ENCODE measurements around the gene ZNF26. TPM values are rescaled to one million over a fixed set of nuclear protein-coding genes. Genes with fewer than 3 reads are reported as not detected.

ZNF26 gene
- total and polyA plus RNA-seq, 2 of the 8 experiments (the other 6 are each of a cell fraction or from before 2014, with no cell fraction given) = 5.8 to 8.4 TPM

DNA sequence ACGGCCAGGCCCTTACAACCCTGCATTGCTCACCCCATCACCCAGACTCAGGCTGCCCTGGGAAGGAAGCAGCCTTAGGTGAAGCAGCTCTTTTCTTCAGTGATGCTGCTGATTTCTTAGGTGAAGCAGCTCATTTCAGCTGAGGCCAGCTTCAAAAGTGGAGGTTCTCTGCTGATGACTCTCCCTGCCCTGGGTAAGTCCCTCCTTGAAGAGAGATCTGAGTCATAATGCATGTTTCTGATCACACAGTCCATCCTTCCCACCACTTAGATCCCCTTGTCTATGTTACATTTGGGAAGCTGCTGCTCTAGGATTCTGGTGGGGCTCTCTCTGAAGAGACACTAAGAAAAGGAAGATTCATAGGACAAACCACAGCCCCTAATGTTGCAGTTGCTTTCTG lies 77.4 kb downstream of the ZNF26 start:
- H3K36me3 ChIP-seq (ENCODE audit: control insufficient read depth in 2 of 4, insufficient read depth in 4 of 4, low read length in 3 of 4) = peaks cover 0 to 24% (median 7%) of the 10 kb centered on the region in 4 experiments; a peak in 3 of 8 replicates
- no peak for FAIRE-seq
- no peak overlapping the region for H3K4me3 ChIP-seq (ENCODE audit: extremely low read depth in 1 of 4, insufficient read depth in 2 of 4, low read depth in 3 of 4, low read length in 4 of 4)

More for the DNA sequence above, 77.4 kb downstream of the ZNF26 start:
- no peak overlapping the region for H2AFZ ChIP-seq (ENCODE audit: low read length)
- H3K9me3 ChIP-seq (ENCODE audit: insufficient read depth in 2 of 2, low read depth in 1 of 2, low read length in 1 of 2) = peaks cover 86 to 97% of the 10 kb centered on the region in 2 experiments
- H2AK5ac ChIP-seq (ENCODE audit: low read depth, low read length) = no peak overlapping the region
- H3K4me1 ChIP-seq (replicated peaks in 1 of 4; ENCODE audit: control insufficient read depth in 3 of 4, insufficient read depth in 4 of 4, low read length in 3 of 4) = no peaks in the 10 kb centered on the region
- POLR2A ChIA-PET (ENCODE audit: partially characterized antibody) = interaction anchor here (1.3 kb wide), 1 partner anchor 12 kb away, joined by 4 read pairs; no protein-coding TSS in a partner anchor
- CTCF ChIA-PET (ENCODE audit: partially characterized antibody) = no interaction called here
- H2BK120ac ChIP-seq (replicated peaks; ENCODE audit: low read depth, low read length) = no peak overlapping the region
- H4K8ac ChIP-seq (ENCODE audit: extremely low read depth, insufficient read depth, low read length) = no peak overlapping the region
- no peak overlapping the region for H3K56ac ChIP-seq (replicated peaks; ENCODE audit: insufficient read length, low read depth, low read length)
- H3K27me3 ChIP-seq (replicated peaks in 1 of 4; ENCODE audit: control insufficient read depth in 3 of 4, extremely low read depth in 1 of 4, insufficient read depth in 3 of 4, low read length in 3 of 4) = no peaks in the 10 kb centered on the region
- no peak overlapping the region for H2BK5ac ChIP-seq (ENCODE audit: low read depth, low read length)
- H3K79me1 ChIP-seq (ENCODE audit: low read depth, low read length) = no peaks in the 10 kb centered on the region
- H3K79me2 ChIP-seq (ENCODE audit: control insufficient read depth in 1 of 2, insufficient read depth in 2 of 2, low read length in 2 of 2) = no peaks in the 10 kb centered on the region
- H4K91ac ChIP-seq (replicated peaks; ENCODE audit: insufficient read length, low read length) = no peak overlapping the region
- TF ChIP-seq HDAC2 (IDR thresholded peaks at IDR 0.05; ENCODE audit: borderline replicate concordance in 1 of 2, low read depth in 2 of 2, low read length in 2 of 2) = no peak
- TF ChIP-seq SP2 (IDR thresholded peaks at IDR 0.05; ENCODE audit: low read length) = no peak
- no peak for TF ChIP-seq SUZ12 (IDR thresholded peaks at IDR 0.05; ENCODE audit: low read length)
- TF ChIP-seq CBX8 (IDR thresholded peaks at IDR 0.05; ENCODE audit: borderline replicate concordance, low read depth, low read length) = no peak
- TF ChIP-seq, protein P1, sequence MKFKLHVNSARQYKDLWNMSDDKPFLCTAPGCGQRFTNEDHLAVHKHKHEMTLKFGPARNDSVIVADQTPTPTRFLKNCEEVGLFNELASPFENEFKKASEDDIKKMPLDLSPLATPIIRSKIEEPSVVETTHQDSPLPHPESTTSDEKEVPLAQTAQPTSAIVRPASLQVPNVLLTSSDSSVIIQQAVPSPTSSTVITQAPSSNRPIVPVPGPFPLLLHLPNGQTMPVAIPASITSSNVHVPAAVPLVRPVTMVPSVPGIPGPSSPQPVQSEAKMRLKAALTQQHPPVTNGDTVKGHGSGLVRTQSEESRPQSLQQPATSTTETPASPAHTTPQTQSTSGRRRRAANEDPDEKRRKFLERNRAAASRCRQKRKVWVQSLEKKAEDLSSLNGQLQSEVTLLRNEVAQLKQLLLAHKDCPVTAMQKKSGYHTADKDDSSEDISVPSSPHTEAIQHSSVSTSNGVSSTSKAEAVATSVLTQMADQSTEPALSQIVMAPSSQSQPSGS (IDR thresholded peaks at IDR 0.05; ENCODE audit: low read length) = no peak
- no peak overlapping the region for H3K23ac ChIP-seq (ENCODE audit: insufficient read length)
- H2BK12ac ChIP-seq (ENCODE audit: low read depth, low read length) = no peak overlapping the region
- no peak overlapping the region for H4K5ac ChIP-seq (ENCODE audit: insufficient read length, low read depth, low read length)
- no peak overlapping the region for H2BK20ac ChIP-seq (ENCODE audit: low read length)
- H3K9ac ChIP-seq (replicated peaks in 1 of 4; ENCODE audit: extremely low read depth in 1 of 4, low read depth in 3 of 4, low read length in 3 of 4) = no peak overlapping the region
- H3K27ac ChIP-seq (ENCODE audit: low read depth, low read length) = no peak overlapping the region
- 88% methylated on average over 1 of the region's 1 CpG; no CpG with 5 or more reads in 1 of the 2 experiments for WGBS, 2 experiments (ENCODE audit: extremely low coverage in 1 of 2, insufficient coverage in 1 of 2, insufficient read length in 1 of 2, insufficient replicate concordance in 2 of 2, low coverage in 1 of 2, low lambda C conversion rate in 2 of 2, missing lambda C conversion rate in 1 of 2)
- no peak overlapping the region for H3K4ac ChIP-seq (replicated peaks; ENCODE audit: insufficient read length, low read depth, low read length)
- no peaks in the 10 kb centered on the region for H4K20me1 ChIP-seq (replicated peaks in 1 of 2; ENCODE audit: control insufficient read depth in 1 of 2, insufficient read depth in 2 of 2, low read length in 2 of 2)
- no peak overlapping the region for H3K14ac ChIP-seq (ENCODE audit: insufficient read length)
- H3K23me2 ChIP-seq (ENCODE audit: low read depth, low read length) = no peaks in the 10 kb centered on the region
- no peak for DNase-seq (ENCODE audit: low read depth in 1 of 2, low spot score in 2 of 2)
- no peak overlapping the region for H3K4me2 ChIP-seq (ENCODE audit: insufficient read depth in 1 of 2, low read depth in 2 of 2, low read length in 2 of 2)
- H3K18ac ChIP-seq (ENCODE audit: extremely low read depth, low read length) = no peak overlapping the region
- H2BK15ac ChIP-seq (ENCODE audit: low read length) = no peak overlapping the region

Measured in H1 (cell line).